ENCODE data around the gene TIMM44. TPM values are rescaled to one million over a fixed set of nuclear protein-coding genes. Genes with fewer than 3 reads are reported as not detected.

Gene TIMM44
- total RNA-seq (10 to 100 TPM; 25.5 to 47.0 TPM), polyA plus RNA-seq (ENCODE audit: insufficient read length in 2 of 2) (10 to 100 TPM; 65.4 to 74.8 TPM)
- long read RNA-seq, donor 1, transcript TIMM44-201 (13 exons, 2,075 nt), result minor isoform, 8 of 49 reads
- long read RNA-seq, donor 1, transcript TIMM44-210 (1 exons, 2,227 nt), result major isoform, 19 of 49 reads
- long read RNA-seq, donor 1, partial matches to known transcripts, result 16 of 49 reads
- long read RNA-seq, donor 1, other reads (novel, unspliced or antisense), result 0 of 49 reads
- long read RNA-seq, donor 2, transcript TIMM44-201 (13 exons, 2,075 nt), result minor isoform, 7 of 18 reads
- long read RNA-seq, donor 2, transcript TIMM44-210 (1 exons, 2,227 nt), result major isoform, 8 of 18 reads
- long read RNA-seq, donor 2, partial matches to known transcripts, result 0 of 18 reads
- long read RNA-seq, donor 2, other reads (novel, unspliced or antisense), result 0 of 18 reads
- long read RNA-seq, donor 3, transcript TIMM44-201 (13 exons, 2,075 nt), result major isoform, 5 of 11 reads
- long read RNA-seq, donor 3, partial matches to known transcripts, result 0 of 11 reads
- long read RNA-seq, donor 3, other reads (novel, unspliced or antisense), result 0 of 11 reads
- long read RNA-seq, donor 4, transcript TIMM44-201 (13 exons, 2,075 nt), result major isoform, 7 of 13 reads
- long read RNA-seq, donor 4, partial matches to known transcripts, result 0 of 13 reads
- long read RNA-seq, donor 4, other reads (novel, unspliced or antisense), result 0 of 13 reads

- H3K9me3 ChIP-seq (ENCODE audit: control insufficient read depth, insufficient read depth, low read length), result peaks cover 3% of the 10 kb centered on the region
- peaks cover 28% of the 10 kb centered on the region for H3K36me3 ChIP-seq (ENCODE audit: control insufficient read depth, insufficient read depth, low read length)
- H3K4me1 ChIP-seq (ENCODE audit: control insufficient read depth, insufficient read depth, low read length), result peaks cover 27% of the 10 kb centered on the region
- peak within 1 kb of the TSS; percentile 91 for H3K4me3 ChIP-seq (ENCODE audit: low read depth, low read length)
- no peaks in the 10 kb centered on the region for H3K27me3 ChIP-seq (ENCODE audit: control insufficient read depth, insufficient read depth, low read length)
- WGBS (ENCODE audit: insufficient coverage), result under 1% methylated on average over 56 of the region's 56 CpGs
- DNase-seq (ENCODE audit: low read depth in 4 of 6, low spot score in 6 of 6), result peak; percentile 96 to 100 (median 98)
- H3K27ac ChIP-seq (ENCODE audit: low read depth, low read length), result peak within 1 kb of the TSS; percentile 96
These were observed at the start of gene TIMM44 for GRCh38 chr19:7943444-7944176. TSS of gene TIMM44 (minus strand) at chr19:7943666. CDS start at chr19:7943651, 15 bp downstream.

- Histone ChIP-seq H3K36me3 (ENCODE audit: control insufficient read depth, insufficient read depth, low read length) (peaks cover 41% of the 10 kb centered on the region), H3K27ac (ENCODE audit: low read depth, low read length) (no peak overlapping the region), H3K4me3 (ENCODE audit: low read depth, low read length) (no peak overlapping the region), H3K4me1 (ENCODE audit: control insufficient read depth, insufficient read depth, low read length) (peaks cover 3% of the 10 kb centered on the region), H3K27me3 (ENCODE audit: control insufficient read depth, insufficient read depth, low read length) (no peaks in the 10 kb centered on the region), H3K9me3 (ENCODE audit: control insufficient read depth, insufficient read depth, low read length) (no peaks in the 10 kb centered on the region)
- 94% methylated on average over 3 of the region's 10 CpGs for WGBS (ENCODE audit: insufficient coverage)
- DNase-seq (ENCODE audit: low read depth in 4 of 6, low spot score in 6 of 6), result no peak
These were observed 49.1 kb upstream of the TIMM44 start for GRCh38 chr19:7992575-7992974.

- WGBS (ENCODE audit: insufficient coverage), result 95% methylated on average over 10 of the region's 12 CpGs
- Histone ChIP-seq H3K4me3 (ENCODE audit: low read depth, low read length) (no peak overlapping the region), H3K9me3 (ENCODE audit: control insufficient read depth, insufficient read depth, low read length) (no peaks in the 10 kb centered on the region), H3K27me3 (ENCODE audit: control insufficient read depth, insufficient read depth, low read length) (no peaks in the 10 kb centered on the region), H3K4me1 (ENCODE audit: control insufficient read depth, insufficient read depth, low read length) (peaks cover 8% of the 10 kb centered on the region), H3K36me3 (ENCODE audit: control insufficient read depth, insufficient read depth, low read length) (peaks cover 69% of the 10 kb centered on the region), H3K27ac (ENCODE audit: low read depth, low read length) (no peak overlapping the region)
- DNase-seq (ENCODE audit: low read depth in 4 of 6, low spot score in 6 of 6), result no peak
These were observed 45.7 kb upstream of the TIMM44 start for GRCh38 chr19:7989071-7989575.

GRCh38 chr19:7988307-7988706, 44.8 kb upstream of the TIMM44 start:
- no peaks in the 10 kb centered on the region for H3K9me3 ChIP-seq (ENCODE audit: control insufficient read depth, insufficient read depth, low read length)
- no peak overlapping the region for H3K4me3 ChIP-seq (ENCODE audit: low read depth, low read length)
- peaks cover 8% of the 10 kb centered on the region for H3K4me1 ChIP-seq (ENCODE audit: control insufficient read depth, insufficient read depth, low read length)
- H3K27me3 ChIP-seq (ENCODE audit: control insufficient read depth, insufficient read depth, low read length), result no peaks in the 10 kb centered on the region
- 91% methylated on average over 5 of the region's 5 CpGs for WGBS (ENCODE audit: insufficient coverage)
- no peak overlapping the region for H3K27ac ChIP-seq (ENCODE audit: low read depth, low read length)
- no peak for DNase-seq (ENCODE audit: low read depth in 4 of 6, low spot score in 6 of 6)
- H3K36me3 ChIP-seq (ENCODE audit: control insufficient read depth, insufficient read depth, low read length), result peaks cover 75% of the 10 kb centered on the region

- H3K36me3 ChIP-seq (ENCODE audit: control insufficient read depth, insufficient read depth, low read length), result peaks cover 85% of the 10 kb centered on the region
- H3K27me3 ChIP-seq (ENCODE audit: control insufficient read depth, insufficient read depth, low read length), result no peaks in the 10 kb centered on the region
- no peak overlapping the region for H3K4me3 ChIP-seq (ENCODE audit: low read depth, low read length)
- no peak for DNase-seq (ENCODE audit: low read depth in 4 of 6, low spot score in 6 of 6)
- H3K9me3 ChIP-seq (ENCODE audit: control insufficient read depth, insufficient read depth, low read length), result no peaks in the 10 kb centered on the region
- peaks cover 8% of the 10 kb centered on the region for H3K4me1 ChIP-seq (ENCODE audit: control insufficient read depth, insufficient read depth, low read length)
- 85% methylated on average over 15 of the region's 17 CpGs for whole genome bisulfite sequencing (ENCODE audit: insufficient coverage)
- no peak overlapping the region for H3K27ac ChIP-seq (ENCODE audit: low read depth, low read length)
These were observed 43.8 kb upstream of the TIMM44 start for GRCh38 chr19:7987114-7987768.

- Histone ChIP-seq H3K4me1 (ENCODE audit: control insufficient read depth, insufficient read depth, low read length) (peaks cover 8% of the 10 kb centered on the region), H3K27me3 (ENCODE audit: control insufficient read depth, insufficient read depth, low read length) (no peaks in the 10 kb centered on the region), H3K9me3 (ENCODE audit: control insufficient read depth, insufficient read depth, low read length) (no peaks in the 10 kb centered on the region), H3K36me3 (ENCODE audit: control insufficient read depth, insufficient read depth, low read length) (peaks cover 92% of the 10 kb centered on the region), H3K27ac (ENCODE audit: low read depth, low read length) (no peak overlapping the region), H3K4me3 (ENCODE audit: low read depth, low read length) (no peak overlapping the region)
- DNase-seq (ENCODE audit: low read depth in 4 of 6, low spot score in 6 of 6), result no peak
- 73% methylated on average over 19 of the region's 23 CpGs for WGBS (ENCODE audit: insufficient coverage)
These were observed 43.1 kb upstream of the TIMM44 start for GRCh38 chr19:7986321-7987113.

- WGBS (ENCODE audit: insufficient coverage), result 87% methylated on average over 6 of the region's 7 CpGs
- Histone ChIP-seq H3K27me3 (ENCODE audit: control insufficient read depth, insufficient read depth, low read length) (no peaks in the 10 kb centered on the region), H3K4me3 (ENCODE audit: low read depth, low read length) (no peak overlapping the region), H3K9me3 (ENCODE audit: control insufficient read depth, insufficient read depth, low read length) (no peaks in the 10 kb centered on the region), H3K4me1 (ENCODE audit: control insufficient read depth, insufficient read depth, low read length) (peaks cover 8% of the 10 kb centered on the region), H3K27ac (ENCODE audit: low read depth, low read length) (no peak overlapping the region), H3K36me3 (ENCODE audit: control insufficient read depth, insufficient read depth, low read length) (peaks cover 94% of the 10 kb centered on the region)
- DNase-seq (ENCODE audit: low read depth in 4 of 6, low spot score in 6 of 6), result no peak
These were observed 42.0 kb upstream of the TIMM44 start for GRCh38 chr19:7985481-7985911.

GRCh38 chr19:7983995-7984837, 40.8 kb upstream of the TIMM44 start:
- Histone ChIP-seq H3K27me3 (ENCODE audit: control insufficient read depth, insufficient read depth, low read length) (no peaks in the 10 kb centered on the region), H3K27ac (ENCODE audit: low read depth, low read length) (no peak overlapping the region), H3K4me3 (ENCODE audit: low read depth, low read length) (no peak overlapping the region), H3K9me3 (ENCODE audit: control insufficient read depth, insufficient read depth, low read length) (no peaks in the 10 kb centered on the region), H3K36me3 (ENCODE audit: control insufficient read depth, insufficient read depth, low read length) (peaks cover 94% of the 10 kb centered on the region), H3K4me1 (ENCODE audit: control insufficient read depth, insufficient read depth, low read length) (peaks cover 8% of the 10 kb centered on the region)
- no peak for DNase-seq (ENCODE audit: low read depth in 4 of 6, low spot score in 6 of 6)
- 93% methylated on average over 13 of the region's 14 CpGs for WGBS (ENCODE audit: insufficient coverage)
